ENCODE results near the gene ITGAE. TPM values are rescaled to one million over a fixed set of nuclear protein-coding genes. Genes with fewer than 3 reads are reported as not detected.
A peak's percentile ranks its signal among the peaks of the same experiment; 100 is the strongest.

The ITGAE gene
- total and polyA plus RNA-seq, 2 experiments from 2014 or later, result 23.3 to 80.3 TPM

DNA sequence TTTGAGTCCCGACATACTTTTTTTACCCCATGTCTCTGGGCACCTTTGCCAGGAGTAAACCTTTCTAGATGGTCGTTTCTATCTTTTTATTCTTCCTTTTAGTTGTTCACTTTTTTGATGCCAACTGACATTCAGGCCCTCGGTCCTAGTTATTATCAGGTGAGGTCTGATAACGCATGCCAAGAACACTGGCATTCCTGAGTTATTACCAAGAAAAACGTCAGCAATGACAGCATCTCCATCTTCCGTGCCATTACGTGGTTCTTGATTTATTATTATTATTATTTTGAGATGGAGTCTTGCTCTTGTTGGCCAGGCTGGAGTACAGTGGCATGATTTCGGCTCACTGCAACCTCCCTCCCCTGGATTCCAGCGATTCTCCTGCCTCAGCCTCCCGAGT is 55.9 kb downstream of the ITGAE start:
- Histone ChIP-seq H2AFZ (no peak overlapping the region), H3F3A (ENCODE audit: insufficient read depth) (no peaks in the 10 kb centered on the region)

DNA sequence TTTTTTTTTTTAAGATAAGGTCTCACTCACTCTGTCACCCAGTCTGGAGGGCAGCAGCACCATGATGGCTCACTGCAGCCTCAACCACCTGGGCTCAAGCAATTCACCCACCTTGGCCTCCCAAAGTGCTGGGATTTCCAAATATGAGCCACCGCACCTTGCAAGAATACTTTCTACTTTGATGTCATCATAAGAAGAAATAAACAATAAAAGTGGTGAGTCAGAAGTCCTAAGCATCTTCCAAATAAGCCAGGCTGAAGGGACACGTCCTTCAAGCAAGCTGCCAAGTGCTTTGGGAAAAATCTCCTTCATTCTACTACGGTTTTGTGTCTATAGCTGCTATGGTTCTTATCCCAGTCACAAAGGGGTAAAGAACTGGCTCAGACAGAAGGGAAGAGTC is 57.0 kb downstream of the ITGAE start:
- Histone ChIP-seq H3K4me3 (no peak overlapping the region), H3F3A (ENCODE audit: insufficient read depth) (no peaks in the 10 kb centered on the region), H3K4me1 (ENCODE audit: insufficient read depth) (no peaks in the 10 kb centered on the region), H3K27ac (no peak overlapping the region), H4K20me1 (ENCODE audit: insufficient read depth) (no peaks in the 10 kb centered on the region), H3K9ac (no peak overlapping the region), H2AFZ (no peak overlapping the region), H3K79me2 (ENCODE audit: insufficient read depth) (no peaks in the 10 kb centered on the region), H3K9me3 (ENCODE audit: low read depth) (no peaks in the 10 kb centered on the region), H3K4me2 (ENCODE audit: unreplicated experiment) (no peak overlapping the region), H3K36me3 (ENCODE audit: low read depth) (no peaks in the 10 kb centered on the region), H3K9me2 (ENCODE audit: insufficient read depth) (no peaks in the 10 kb centered on the region), H3K27me3 (replicated peaks; ENCODE audit: insufficient read depth) (no peaks in the 10 kb centered on the region)
- TF ChIP-seq EZH2 (IDR thresholded peaks at IDR 0.05; ENCODE audit: insufficient read depth, poor library complexity, severe bottlenecking), result no peak
- no peak for TF ChIP-seq EZH2phosphoT487 (IDR thresholded peaks at IDR 0.05; ENCODE audit: insufficient read depth, low read depth)
- peak; percentile 48 for DNase-seq
- 29 to 30% methylated on average over 3 of the region's 3 CpGs for WGBS, 2 experiments (ENCODE audit: low coverage in 1 of 2, low lambda C conversion rate in 2 of 2, missing lambda C conversion rate in 2 of 2)
- in situ Hi-C loops (cut with MboI), result loop anchor here (10.0 kb wide), 1 partner anchor 71 kb away; no protein-coding TSS in a partner anchor

More for the DNA sequence above, 55.9 kb downstream of the ITGAE start:
- H3K4me2 ChIP-seq (ENCODE audit: unreplicated experiment), result no peak overlapping the region
- no peaks in the 10 kb centered on the region for H3K9me3 ChIP-seq (ENCODE audit: low read depth)
- no peak overlapping the region for H3K4me3 ChIP-seq
- H3K4me1 ChIP-seq (ENCODE audit: insufficient read depth), result no peaks in the 10 kb centered on the region
- H3K27me3 ChIP-seq (replicated peaks; ENCODE audit: insufficient read depth), result no peaks in the 10 kb centered on the region
- no peaks in the 10 kb centered on the region for H3K79me2 ChIP-seq (ENCODE audit: insufficient read depth)
- no peak overlapping the region for H3K9ac ChIP-seq
- in situ Hi-C loops (cut with MboI), result loop anchor here (10.0 kb wide), 1 partner anchor 70 kb away; no protein-coding TSS in a partner anchor
- no peaks in the 10 kb centered on the region for H4K20me1 ChIP-seq (ENCODE audit: insufficient read depth)
- H3K36me3 ChIP-seq (ENCODE audit: low read depth), result no peaks in the 10 kb centered on the region
- no peaks in the 10 kb centered on the region for H3K9me2 ChIP-seq (ENCODE audit: insufficient read depth)
- 70 to 73% methylated on average over 10 of the region's 10 CpGs for WGBS, 2 experiments (ENCODE audit: low coverage in 1 of 2, low lambda C conversion rate in 2 of 2, missing lambda C conversion rate in 2 of 2)
- DNase-seq, result no peak
- no peak overlapping the region for H3K27ac ChIP-seq
- TF ChIP-seq EZH2phosphoT487 (IDR thresholded peaks at IDR 0.05; ENCODE audit: insufficient read depth, low read depth), result no peak
- no peak for TF ChIP-seq EZH2 (IDR thresholded peaks at IDR 0.05; ENCODE audit: insufficient read depth, poor library complexity, severe bottlenecking)

DNA sequence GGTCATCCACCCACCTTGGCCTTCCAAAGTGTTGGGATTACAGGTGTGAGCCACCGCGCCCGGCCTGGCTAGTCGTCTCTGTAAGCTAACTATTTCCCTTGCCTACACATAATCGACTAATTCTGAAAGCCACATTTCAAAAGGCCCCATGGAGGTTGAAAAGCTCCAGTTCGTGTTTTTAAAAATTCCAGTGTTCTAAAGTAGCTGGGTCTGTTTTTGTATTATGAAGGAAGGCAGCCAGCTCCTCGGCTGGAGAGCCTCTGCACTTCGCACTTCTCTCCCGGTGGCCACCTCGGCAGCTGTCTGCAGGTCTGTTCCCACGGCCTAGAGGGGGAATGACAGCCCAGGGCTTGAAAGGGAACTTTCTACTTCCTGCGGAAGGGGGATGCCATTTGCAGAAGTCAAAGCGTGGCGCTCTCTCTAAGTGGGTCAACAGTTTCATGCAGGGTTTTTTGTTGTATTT is 60.3 kb downstream of the ITGAE start:
- Histone ChIP-seq H4K20me1 (ENCODE audit: insufficient read depth) (no peaks in the 10 kb centered on the region), H3F3A (ENCODE audit: insufficient read depth) (no peaks in the 10 kb centered on the region), H3K27ac (no peak overlapping the region), H3K9me2 (ENCODE audit: insufficient read depth) (no peaks in the 10 kb centered on the region), H3K4me2 (ENCODE audit: unreplicated experiment) (no peak overlapping the region), H3K9ac (no peak overlapping the region), H3K4me3 (no peak overlapping the region), H3K79me2 (ENCODE audit: insufficient read depth) (no peaks in the 10 kb centered on the region), H3K9me3 (ENCODE audit: low read depth) (no peaks in the 10 kb centered on the region), H3K27me3 (replicated peaks; ENCODE audit: insufficient read depth) (no peaks in the 10 kb centered on the region), H3K4me1 (ENCODE audit: insufficient read depth) (no peaks in the 10 kb centered on the region), H3K36me3 (ENCODE audit: low read depth) (no peaks in the 10 kb centered on the region), H2AFZ (no peak overlapping the region)
- TF ChIP-seq EZH2 (IDR thresholded peaks at IDR 0.05; ENCODE audit: insufficient read depth, poor library complexity, severe bottlenecking), result no peak
- no peak for TF ChIP-seq EZH2phosphoT487 (IDR thresholded peaks at IDR 0.05; ENCODE audit: insufficient read depth, low read depth)
- DNase-seq, result no peak
- in situ Hi-C loops (cut with MboI), result loop anchor here (10.0 kb wide), 1 partner anchor 74 kb away; no protein-coding TSS in a partner anchor
- WGBS, 2 experiments (ENCODE audit: low coverage in 1 of 2, low lambda C conversion rate in 2 of 2, missing lambda C conversion rate in 2 of 2), result 67 to 70% methylated on average over 13 to 14 of the region's 14 CpGs

DNA sequence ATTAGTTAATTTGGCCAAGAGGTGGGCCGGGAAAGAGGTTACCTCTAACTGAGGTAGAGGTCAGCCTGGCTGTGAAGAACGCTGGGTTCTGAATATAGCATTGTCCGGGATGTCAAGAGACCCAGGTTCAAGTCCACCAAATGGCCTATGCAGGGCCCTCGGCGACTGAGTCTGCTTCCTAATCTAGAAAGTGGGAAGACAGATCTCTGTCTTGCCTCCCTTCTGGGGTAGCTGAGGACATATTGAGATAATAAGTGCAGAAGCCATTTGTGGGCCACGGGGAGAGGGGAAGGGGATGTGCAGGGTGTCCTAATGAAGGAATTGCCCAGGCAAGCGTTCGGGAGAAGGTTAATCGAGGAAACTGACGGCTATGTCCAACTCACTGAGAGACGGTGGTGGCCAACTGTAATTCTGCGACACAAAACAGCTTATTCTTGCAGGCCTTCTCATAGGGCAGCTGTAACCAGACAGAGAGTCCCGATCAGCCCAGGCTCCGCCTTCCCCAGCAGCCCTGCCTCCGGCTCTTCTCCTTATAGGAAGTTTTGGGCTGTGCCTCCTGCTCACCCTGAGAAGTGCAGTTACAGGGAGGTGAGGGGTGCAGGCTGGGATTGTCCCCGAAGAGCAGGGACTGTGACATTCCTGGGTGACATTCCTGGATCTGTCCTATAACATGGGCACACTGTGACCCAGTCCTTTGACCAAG is 61.4 kb downstream of the ITGAE start:
- whole genome bisulfite sequencing, 2 experiments (ENCODE audit: low coverage in 1 of 2, low lambda C conversion rate in 2 of 2, missing lambda C conversion rate in 2 of 2), result 89 to 93% methylated on average over 16 of the region's 16 CpGs
- no peaks in the 10 kb centered on the region for H3F3A ChIP-seq (ENCODE audit: insufficient read depth)
- no peaks in the 10 kb centered on the region for H3K27me3 ChIP-seq (replicated peaks; ENCODE audit: insufficient read depth)
- no peak overlapping the region for H3K4me3 ChIP-seq
- DNase-seq, result no peak
- H3K9ac ChIP-seq, result no peak overlapping the region
- no peaks in the 10 kb centered on the region for H4K20me1 ChIP-seq (ENCODE audit: insufficient read depth)
- H3K27ac ChIP-seq, result no peak overlapping the region
- no peaks in the 10 kb centered on the region for H3K79me2 ChIP-seq (ENCODE audit: insufficient read depth)
- no peaks in the 10 kb centered on the region for H3K9me3 ChIP-seq (ENCODE audit: low read depth)
- H3K4me2 ChIP-seq (ENCODE audit: unreplicated experiment), result no peak overlapping the region
- TF ChIP-seq EZH2 (IDR thresholded peaks at IDR 0.05; ENCODE audit: insufficient read depth, poor library complexity, severe bottlenecking) (no peak), EZH2phosphoT487 (IDR thresholded peaks at IDR 0.05; ENCODE audit: insufficient read depth, low read depth) (no peak)
- no peaks in the 10 kb centered on the region for H3K36me3 ChIP-seq (ENCODE audit: low read depth)
- no peak overlapping the region for H2AFZ ChIP-seq
- H3K4me1 ChIP-seq (ENCODE audit: insufficient read depth), result no peaks in the 10 kb centered on the region
- in situ Hi-C loops (cut with MboI), result loop anchor here (10.0 kb wide), 1 partner anchor 75 kb away; no protein-coding TSS in a partner anchor
- H3K9me2 ChIP-seq (ENCODE audit: insufficient read depth), result no peaks in the 10 kb centered on the region
